MM.1S (cell line): ENCODE results near the gene KCNMB2.

ENCODE experiments used
- DNase-seq: peaks from one replicate; pipeline ENCODE4 v3.0.0-alpha.2; 2015
- H2AFZ ChIP-seq: fragments of 300-600 bp; sonication (generic); 2 replicates; pipeline ENCODE4 v1.6.0; 2016; ENCODE audit warnings: antibody characterized with exemption, low read length
- H3F3A ChIP-seq: fragments of 300-600 bp; sonication (generic); 2 replicates; pipeline ENCODE4 v1.6.1; 2016; ENCODE audit warnings: mild to moderate bottlenecking, antibody characterized with exemption, low read length, moderate library complexity, mixed read lengths; ENCODE audit not compliant: insufficient read depth
- H3K27ac ChIP-seq: fragments of 300-600 bp; sonication (generic); 2 replicates; pipeline ENCODE4 v1.5.1; 2016; ENCODE audit warnings: mild to moderate bottlenecking, low read length
- H3K27me3 ChIP-seq: fragments of 300-600 bp; sonication (generic); replicated peaks from 2 replicates; pipeline ENCODE4 v1.6.0; 2016; ENCODE audit warnings: low read length; ENCODE audit not compliant: insufficient read depth
- H3K36me3 ChIP-seq: fragments of 300-600 bp; sonication (generic); replicated peaks from 2 replicates; pipeline ENCODE4 v1.6.1; 2016; ENCODE audit warnings: mild to moderate bottlenecking, low read length, mixed read lengths; ENCODE audit not compliant: insufficient read depth
- H3K4me1 ChIP-seq: fragments of 300-600 bp; sonication (generic); 2 replicates; pipeline ENCODE4 v1.6.1; 2016; ENCODE audit warnings: low read length, mixed read lengths
- H3K4me2 ChIP-seq: fragments of 300-600 bp; sonication (generic); 2 replicates; pipeline ENCODE4 v1.6.0; 2016; ENCODE audit warnings: low read depth, low read length
- H3K4me3 ChIP-seq: fragments of 300-600 bp; sonication (generic); 2 replicates; pipeline ENCODE4 v1.5.1; 2016; ENCODE audit warnings: low read length, mixed read lengths
- H3K79me2 ChIP-seq: fragments of 300-600 bp; sonication (generic); 2 replicates; pipeline ENCODE4 v1.6.1; 2016; ENCODE audit warnings: mixed run types, low read length, mixed read lengths
- H3K9ac ChIP-seq: fragments of 300-600 bp; sonication (generic); 2 replicates; pipeline ENCODE4 v1.6.1; 2016; ENCODE audit warnings: low read length, mixed read lengths
- H3K9me2 ChIP-seq: fragments of 300-600 bp; sonication (generic); replicated peaks from 2 replicates; pipeline ENCODE4 v1.6.1; 2016; ENCODE audit warnings: mild to moderate bottlenecking, low read length, mixed read lengths; ENCODE audit not compliant: insufficient read depth
- H3K9me3 ChIP-seq: fragments of 300-600 bp; sonication (generic); replicated peaks from 2 replicates; pipeline ENCODE4 v1.6.1; 2016; ENCODE audit warnings: mild to moderate bottlenecking, low read length, mixed read lengths; ENCODE audit not compliant: insufficient read depth
- H4K20me1 ChIP-seq: fragments of 300-600 bp; sonication (generic); 2 replicates; pipeline ENCODE4 v1.6.1; 2016; ENCODE audit warnings: mild to moderate bottlenecking, low read length, moderate library complexity, mixed read lengths; ENCODE audit not compliant: insufficient read depth
- EZH2 ChIP-seq: fragments of 300-600 bp; sonication (generic); optimal IDR thresholded peaks from 2 replicates; pipeline ENCODE3; 2017; ENCODE audit warnings: low read depth, mild to moderate bottlenecking, antibody characterized with exemption, low read length, mixed read lengths
- EZH2phosphoT487 ChIP-seq: fragments of 300-600 bp; sonication (generic); IDR thresholded peaks from 2 replicates; pipeline ENCODE4 v1.6.1; 2018; ENCODE audit warnings: antibody characterized with exemption, low read length
- TF ChIP-seq, protein P1 (sequence below): fragments of 300-600 bp; sonication (generic); IDR thresholded peaks from 2 replicates; pipeline ENCODE4 v1.5.1; 2016; ENCODE audit warnings: antibody characterized with exemption, low read length, mixed read lengths

Gene KCNMB2

DNA sequence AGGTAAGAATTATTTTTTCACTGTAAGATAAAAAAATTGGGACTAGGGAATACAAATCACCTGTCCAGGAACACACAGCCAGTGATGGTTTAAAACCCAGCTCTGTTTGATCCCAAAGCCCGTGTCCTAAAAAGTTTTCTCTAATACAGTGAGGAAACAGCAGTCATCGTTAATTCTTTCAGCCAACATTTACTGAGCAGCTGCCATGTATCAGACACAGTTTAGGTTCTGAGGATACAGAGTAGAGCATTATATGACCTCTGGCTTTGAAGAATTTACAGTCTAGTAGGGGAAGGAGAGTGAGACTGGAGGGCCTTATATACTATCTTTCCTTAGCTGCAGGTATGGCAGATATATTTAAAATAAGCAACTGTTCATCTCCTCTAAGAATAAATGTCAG lies 82.7 kb downstream of the KCNMB2 start:
- no peaks in the 10 kb centered on the region for H3K4me1 ChIP-seq
- no peaks in the 10 kb centered on the region for H3F3A ChIP-seq
- H3K9me3 ChIP-seq = no peaks in the 10 kb centered on the region
- DNase-seq = no peak
- H3K4me3 ChIP-seq = no peak overlapping the region
- no peak overlapping the region for H2AFZ ChIP-seq
- TF ChIP-seq EZH2 (no peak), EZH2phosphoT487 (no peak)
- TF ChIP-seq, protein P1, sequence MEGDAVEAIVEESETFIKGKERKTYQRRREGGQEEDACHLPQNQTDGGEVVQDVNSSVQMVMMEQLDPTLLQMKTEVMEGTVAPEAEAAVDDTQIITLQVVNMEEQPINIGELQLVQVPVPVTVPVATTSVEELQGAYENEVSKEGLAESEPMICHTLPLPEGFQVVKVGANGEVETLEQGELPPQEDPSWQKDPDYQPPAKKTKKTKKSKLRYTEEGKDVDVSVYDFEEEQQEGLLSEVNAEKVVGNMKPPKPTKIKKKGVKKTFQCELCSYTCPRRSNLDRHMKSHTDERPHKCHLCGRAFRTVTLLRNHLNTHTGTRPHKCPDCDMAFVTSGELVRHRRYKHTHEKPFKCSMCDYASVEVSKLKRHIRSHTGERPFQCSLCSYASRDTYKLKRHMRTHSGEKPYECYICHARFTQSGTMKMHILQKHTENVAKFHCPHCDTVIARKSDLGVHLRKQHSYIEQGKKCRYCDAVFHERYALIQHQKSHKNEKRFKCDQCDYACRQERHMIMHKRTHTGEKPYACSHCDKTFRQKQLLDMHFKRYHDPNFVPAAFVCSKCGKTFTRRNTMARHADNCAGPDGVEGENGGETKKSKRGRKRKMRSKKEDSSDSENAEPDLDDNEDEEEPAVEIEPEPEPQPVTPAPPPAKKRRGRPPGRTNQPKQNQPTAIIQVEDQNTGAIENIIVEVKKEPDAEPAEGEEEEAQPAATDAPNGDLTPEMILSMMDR = no peak
- no peaks in the 10 kb centered on the region for H3K27me3 ChIP-seq
- no peaks in the 10 kb centered on the region for H3K9me2 ChIP-seq
- no peaks in the 10 kb centered on the region for H3K79me2 ChIP-seq
- H3K36me3 ChIP-seq = no peaks in the 10 kb centered on the region
- H3K27ac ChIP-seq = no peak overlapping the region
- H4K20me1 ChIP-seq = no peaks in the 10 kb centered on the region
- H3K9ac ChIP-seq = no peak overlapping the region
- no peak overlapping the region for H3K4me2 ChIP-seq

DNA sequence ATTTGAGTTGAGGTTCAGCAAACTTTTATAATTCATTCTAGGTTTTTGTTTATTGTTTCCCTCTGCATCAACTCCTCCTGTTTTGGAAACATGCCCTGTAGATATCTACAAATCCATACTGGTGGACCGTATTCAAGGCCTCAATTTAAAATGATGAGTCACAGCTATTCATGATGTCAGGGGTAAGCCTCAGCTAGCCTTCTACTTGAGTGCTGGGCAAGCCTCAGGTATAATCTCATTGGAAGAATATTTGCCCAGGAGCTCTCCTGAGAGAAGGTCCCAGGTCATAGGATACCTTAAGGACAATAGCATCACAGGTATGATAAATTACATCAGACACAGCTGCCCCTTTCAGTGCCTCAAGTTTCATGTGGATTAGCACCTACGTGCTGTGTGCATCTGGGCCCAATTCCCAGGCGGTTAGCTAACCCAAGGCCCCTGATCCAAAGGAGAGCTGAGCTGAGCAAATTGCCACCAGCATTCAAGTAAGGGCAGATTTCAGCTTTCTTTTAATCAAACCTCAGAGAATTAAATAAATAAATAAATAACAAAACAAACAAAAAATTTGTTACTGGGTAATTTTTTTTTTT lies 87.5 kb downstream of the KCNMB2 start:
- Histone ChIP-seq H3K9ac (no peak overlapping the region), H2AFZ (no peak overlapping the region), H3K4me1 (no peaks in the 10 kb centered on the region), H3K27me3 (no peaks in the 10 kb centered on the region), H3K9me3 (no peaks in the 10 kb centered on the region), H4K20me1 (no peaks in the 10 kb centered on the region), H3F3A (no peaks in the 10 kb centered on the region), H3K79me2 (no peaks in the 10 kb centered on the region), H3K9me2 (no peaks in the 10 kb centered on the region), H3K4me3 (no peak overlapping the region), H3K27ac (no peak overlapping the region), H3K36me3 (no peaks in the 10 kb centered on the region), H3K4me2 (no peak overlapping the region)
- no peak for TF ChIP-seq EZH2
- TF ChIP-seq, protein P1 = no peak
- no peak for TF ChIP-seq EZH2phosphoT487
- DNase-seq = no peak

DNA sequence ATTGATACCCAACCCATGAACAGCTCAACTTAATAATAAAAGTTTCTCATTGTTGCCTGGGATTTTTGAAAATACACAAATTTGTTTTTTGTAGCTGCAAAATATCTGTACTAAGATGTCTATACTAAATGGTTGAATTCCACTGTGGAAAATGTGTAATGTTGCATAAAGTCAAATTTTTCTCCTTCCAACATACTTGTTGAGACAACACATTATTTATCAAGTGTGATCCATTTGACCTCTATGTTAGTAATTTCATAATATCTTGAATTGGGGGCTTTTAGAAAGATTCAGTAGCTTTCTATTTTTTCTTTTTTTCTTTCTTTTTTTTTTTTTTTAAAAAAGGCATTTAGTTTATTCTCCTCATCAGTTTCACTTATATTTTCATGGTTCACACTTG lies 88.0 kb downstream of the KCNMB2 start:
- H3K9me2 ChIP-seq = no peaks in the 10 kb centered on the region
- H3K4me2 ChIP-seq = no peak overlapping the region
- no peaks in the 10 kb centered on the region for H3K9me3 ChIP-seq
- no peak overlapping the region for H3K4me3 ChIP-seq
- no peaks in the 10 kb centered on the region for H3K79me2 ChIP-seq
- H2AFZ ChIP-seq = no peak overlapping the region
- no peak for DNase-seq
- H3K27ac ChIP-seq = no peak overlapping the region
- no peaks in the 10 kb centered on the region for H3K27me3 ChIP-seq
- H3K36me3 ChIP-seq = no peaks in the 10 kb centered on the region
- H3K4me1 ChIP-seq = no peaks in the 10 kb centered on the region
- no peaks in the 10 kb centered on the region for H3F3A ChIP-seq
- TF ChIP-seq EZH2 (no peak), EZH2phosphoT487 (no peak)
- TF ChIP-seq, protein P1 = no peak
- no peaks in the 10 kb centered on the region for H4K20me1 ChIP-seq
- H3K9ac ChIP-seq = no peak overlapping the region
